ENCODE data around the gene SNAP23.

GRCh38 chr15:42449770-42450424, 45.5 kb upstream of the SNAP23 start:
- TF ChIP-seq POLR2AphosphoS5 (IDR thresholded peaks at IDR 0.05; ENCODE audit: low read depth, low read length), result no peak
- no peak for TF ChIP-seq POLR2A (IDR thresholded peaks at IDR 0.05; ENCODE audit: low read depth, low read length)
